Measurements from ENCODE around the gene ENTPD8. TPM values are rescaled to one million over a fixed set of nuclear protein-coding genes. Genes with fewer than 3 reads are reported as not detected.

Gene ENTPD8
- total and polyA plus RNA-seq, 2 of the 13 experiments (the other 11 are each of a cell fraction or from before 2014, with no cell fraction given) = 0.26 to 0.44 TPM

DNA sequence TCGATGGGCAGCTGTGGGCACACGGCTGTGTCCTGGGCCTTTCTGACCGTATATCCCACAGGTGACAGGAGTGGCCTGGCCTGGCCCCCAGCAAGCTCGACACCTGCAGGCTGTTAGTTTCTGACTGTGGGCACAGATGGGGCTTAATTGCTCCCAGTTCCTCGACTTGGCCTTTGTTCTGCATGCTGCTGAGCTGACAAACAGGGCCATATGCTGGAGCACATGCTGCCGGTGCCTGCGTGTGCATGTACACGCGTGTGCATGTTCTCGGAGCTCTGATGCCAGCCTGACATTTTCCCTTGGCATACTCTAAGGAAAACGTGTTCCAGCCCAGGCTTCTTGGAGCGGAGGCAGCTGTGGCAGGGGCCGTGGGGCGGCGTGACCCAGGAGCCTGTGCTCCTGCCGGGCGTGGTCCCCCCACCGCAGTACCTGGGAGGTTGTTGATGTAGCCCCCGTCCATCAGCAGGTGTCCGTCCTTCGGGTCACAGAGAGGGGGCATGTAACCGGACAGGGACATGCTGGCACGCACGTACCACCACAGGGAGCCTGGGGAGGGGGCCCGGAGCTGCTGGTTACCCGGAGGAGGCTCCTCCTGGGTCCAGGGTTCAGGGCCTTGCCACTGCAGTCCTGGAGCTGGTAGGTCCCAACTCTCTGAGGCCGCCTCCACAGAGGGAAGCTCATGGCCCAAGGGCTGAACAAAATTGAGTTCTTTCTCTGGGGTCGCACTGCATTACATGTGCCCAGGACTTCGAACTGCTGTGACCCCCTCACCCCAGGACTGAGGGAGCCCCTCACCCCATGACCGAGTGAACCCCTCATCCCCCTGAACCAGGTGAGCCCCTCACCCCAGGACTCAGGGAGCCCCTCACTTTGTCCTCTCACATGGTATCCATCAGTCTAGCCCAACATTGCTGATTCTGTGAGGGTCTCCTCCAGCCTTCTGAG lies 22.1 kb upstream of the ENTPD8 start (continued):
- TF ChIP-seq SMAD1 (CRISPR knock-in tag; IDR thresholded peaks at IDR 0.05; ENCODE audit: borderline replicate concordance, low read depth) (peak; percentile 17), KDM2A (CRISPR knock-in tag; IDR thresholded peaks at IDR 0.05; ENCODE audit: borderline replicate concordance, low read depth) (peak; percentile 49; the same call in 1 of the 2 replicates), JDP2 (CRISPR knock-in tag; IDR thresholded peaks at IDR 0.05; ENCODE audit: borderline replicate concordance) (no peak; the same call in 1 of the 2 replicates), TCF12 (IDR thresholded peaks at IDR 0.05) (no peak), TCF12 (CRISPR knock-in tag; IDR thresholded peaks at IDR 0.05) (peak; percentile 65; the same call in 1 of the 2 replicates), ZNF484 (CRISPR knock-in tag; IDR thresholded peaks at IDR 0.05; ENCODE audit: borderline replicate concordance, low read depth) (no peak), HNRNPUL1 (IDR thresholded peaks at IDR 0.05; ENCODE audit: low read depth, low read length) (no peak), KAT7 (CRISPR knock-in tag; IDR thresholded peaks at IDR 0.05; ENCODE audit: borderline replicate concordance) (peak; percentile 67; the same call in 1 of the 2 replicates), ZFP82 (CRISPR knock-in tag; IDR thresholded peaks at IDR 0.05; ENCODE audit: borderline replicate concordance) (peak; percentile 96), SNRNP70 (IDR thresholded peaks at IDR 0.05; ENCODE audit: low read depth, low read length) (no peak), ZNF749 (CRISPR knock-in tag; IDR thresholded peaks at IDR 0.05; ENCODE audit: borderline replicate concordance) (no peak), ZNF274 (CRISPR knock-in tag; IDR thresholded peaks at IDR 0.05) (no peak), NFKB2 (CRISPR knock-in tag; IDR thresholded peaks at IDR 0.05; ENCODE audit: borderline replicate concordance) (peak; percentile 57; the same call in 1 of the 2 replicates), ZNF577 (CRISPR knock-in tag; IDR thresholded peaks at IDR 0.05; ENCODE audit: borderline replicate concordance, low read depth) (no peak), ZNF205 (CRISPR knock-in tag; IDR thresholded peaks at IDR 0.05) (peak; percentile 31; the same call in 1 of the 2 replicates), BRD4 (CRISPR knock-in tag; IDR thresholded peaks at IDR 0.05) (no peak), BHLHE40 (IDR thresholded peaks at IDR 0.05; ENCODE audit: low read length) (no peak), TCF7 (IDR thresholded peaks at IDR 0.05; ENCODE audit: low read depth) (no peak), ARHGAP35 (CRISPR knock-in tag; IDR thresholded peaks at IDR 0.05; ENCODE audit: borderline replicate concordance) (peak; percentile 51; the same call in 1 of the 2 replicates)
- TF ChIP-seq, protein P1, sequence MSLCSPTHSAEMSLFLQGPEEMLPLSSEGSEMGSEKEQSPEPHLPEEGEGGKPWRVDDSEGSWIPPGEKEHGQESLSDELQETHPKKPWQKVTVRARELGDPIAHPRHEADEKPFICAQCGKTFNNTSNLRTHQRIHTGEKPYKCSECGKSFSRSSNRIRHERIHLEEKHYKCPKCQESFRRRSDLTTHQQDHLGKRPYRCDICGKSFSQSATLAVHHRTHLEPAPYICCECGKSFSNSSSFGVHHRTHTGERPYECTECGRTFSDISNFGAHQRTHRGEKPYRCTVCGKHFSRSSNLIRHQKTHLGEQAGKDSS (CRISPR knock-in tag; IDR thresholded peaks at IDR 0.05; ENCODE audit: borderline replicate concordance, low read depth) = peak; percentile 68; the same call in 1 of the 2 replicates
- TF ChIP-seq, protein P2, sequence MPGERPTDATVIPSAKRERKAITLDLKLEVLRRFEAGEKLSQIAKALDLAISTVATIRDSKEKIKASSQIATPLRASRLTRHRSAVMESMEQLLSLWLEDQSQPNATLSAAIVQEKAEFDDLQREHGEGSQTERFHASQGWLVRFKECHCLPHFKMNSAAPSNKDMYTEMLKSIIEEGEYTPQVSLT (CRISPR knock-in tag; IDR thresholded peaks at IDR 0.05; ENCODE audit: borderline replicate concordance, low read depth) = no peak
- TF ChIP-seq, protein P3, sequence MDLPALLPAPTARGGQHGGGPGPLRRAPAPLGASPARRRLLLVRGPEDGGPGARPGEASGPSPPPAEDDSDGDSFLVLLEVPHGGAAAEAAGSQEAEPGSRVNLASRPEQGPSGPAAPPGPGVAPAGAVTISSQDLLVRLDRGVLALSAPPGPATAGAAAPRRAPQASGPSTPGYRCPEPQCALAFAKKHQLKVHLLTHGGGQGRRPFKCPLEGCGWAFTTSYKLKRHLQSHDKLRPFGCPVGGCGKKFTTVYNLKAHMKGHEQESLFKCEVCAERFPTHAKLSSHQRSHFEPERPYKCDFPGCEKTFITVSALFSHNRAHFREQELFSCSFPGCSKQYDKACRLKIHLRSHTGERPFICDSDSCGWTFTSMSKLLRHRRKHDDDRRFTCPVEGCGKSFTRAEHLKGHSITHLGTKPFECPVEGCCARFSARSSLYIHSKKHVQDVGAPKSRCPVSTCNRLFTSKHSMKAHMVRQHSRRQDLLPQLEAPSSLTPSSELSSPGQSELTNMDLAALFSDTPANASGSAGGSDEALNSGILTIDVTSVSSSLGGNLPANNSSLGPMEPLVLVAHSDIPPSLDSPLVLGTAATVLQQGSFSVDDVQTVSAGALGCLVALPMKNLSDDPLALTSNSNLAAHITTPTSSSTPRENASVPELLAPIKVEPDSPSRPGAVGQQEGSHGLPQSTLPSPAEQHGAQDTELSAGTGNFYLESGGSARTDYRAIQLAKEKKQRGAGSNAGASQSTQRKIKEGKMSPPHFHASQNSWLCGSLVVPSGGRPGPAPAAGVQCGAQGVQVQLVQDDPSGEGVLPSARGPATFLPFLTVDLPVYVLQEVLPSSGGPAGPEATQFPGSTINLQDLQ (CRISPR knock-in tag; IDR thresholded peaks at IDR 0.05) = no peak
